ENCODE data around the gene NSF. TPM values are rescaled to one million over a fixed set of nuclear protein-coding genes. Genes with fewer than 3 reads are reported as not detected.

NSF gene
- total and polyA plus RNA-seq, 12 donors, result 7.5 to 101 (median 44.8) TPM

GRCh38 chr17:46774108-46774737 is 183.8 kb downstream of the NSF start:
- H3K27ac ChIP-seq, result no peak overlapping the region
- H3K4me1 ChIP-seq (replicated peaks in 1 of 2), result peaks cover 6 to 23% of the 10 kb centered on the region in 2 donors
- H3K36me3 ChIP-seq (replicated peaks in 1 of 2), result no peaks in the 10 kb centered on the region
- TF ChIP-seq POLR2A (IDR thresholded peaks at IDR 0.05) (no peak), CTCF (IDR thresholded peaks at IDR 0.05) (no peak)
- H3K4me3 ChIP-seq, result no peak overlapping the region
- no peaks in the 10 kb centered on the region for H3K9me3 ChIP-seq (replicated peaks in 1 of 3)
- no peaks in the 10 kb centered on the region for H3K27me3 ChIP-seq
- DNase-seq, result no peak
- WGBS, 4 donors, result 94 to 97% (median 94%) methylated on average over 10 of the region's 10 CpGs
- intact Hi-C loops (cut with DNase I), result no loop called here

DNA sequence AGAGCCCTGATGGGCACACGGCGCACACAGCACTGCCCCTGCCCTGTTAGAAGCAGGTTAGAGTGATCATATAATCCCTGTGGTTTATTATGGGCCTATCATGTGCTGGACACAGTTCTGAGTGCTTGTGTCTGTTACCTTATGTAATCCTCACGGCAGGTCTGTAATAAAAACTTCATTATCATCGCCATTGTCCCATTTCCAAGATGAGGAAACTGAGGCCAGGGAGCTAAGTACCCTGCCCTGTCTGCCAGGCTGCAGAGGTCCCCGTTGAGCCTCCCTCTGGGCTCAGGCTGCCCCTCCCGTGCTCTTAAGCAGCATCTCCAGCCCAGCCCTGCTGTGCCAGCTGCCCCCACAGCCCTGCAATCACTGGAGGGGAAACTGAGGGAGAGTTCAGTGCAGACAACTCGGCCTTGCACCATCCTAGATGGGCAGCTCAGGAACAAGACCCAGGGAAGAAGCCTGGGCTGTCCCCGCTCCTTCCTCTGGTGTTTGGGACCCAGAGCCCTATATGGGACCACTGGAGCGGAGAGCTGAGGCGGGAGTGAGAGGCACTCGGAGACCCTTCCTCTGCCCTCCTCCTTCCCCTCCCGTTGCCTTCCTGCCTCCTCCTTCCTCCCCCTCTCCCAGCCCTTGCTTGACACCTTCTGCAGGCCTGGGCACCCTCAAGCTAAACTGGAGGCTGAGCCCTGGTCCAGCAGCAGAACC is 186.0 kb downstream of the NSF start:
- TF ChIP-seq CTCF (IDR thresholded peaks at IDR 0.05) (no peak), POLR2A (IDR thresholded peaks at IDR 0.05) (no peak)
- H3K4me1 ChIP-seq (replicated peaks in 1 of 2), result peaks cover 0 to 7% of the 10 kb centered on the region in 2 donors
- no peak overlapping the region for H3K4me3 ChIP-seq
- H3K27ac ChIP-seq, result no peak overlapping the region
- H3K27me3 ChIP-seq, result no peaks in the 10 kb centered on the region
- 70 to 82% (median 79%) methylated on average over 5 to 12 of the region's 12 CpGs for WGBS, 4 donors
- no peaks in the 10 kb centered on the region for H3K36me3 ChIP-seq (replicated peaks in 1 of 2)
- intact Hi-C loops (cut with DNase I), result no loop called here
- DNase-seq, result no peak
- no peaks in the 10 kb centered on the region for H3K9me3 ChIP-seq (replicated peaks in 1 of 3)

DNA sequence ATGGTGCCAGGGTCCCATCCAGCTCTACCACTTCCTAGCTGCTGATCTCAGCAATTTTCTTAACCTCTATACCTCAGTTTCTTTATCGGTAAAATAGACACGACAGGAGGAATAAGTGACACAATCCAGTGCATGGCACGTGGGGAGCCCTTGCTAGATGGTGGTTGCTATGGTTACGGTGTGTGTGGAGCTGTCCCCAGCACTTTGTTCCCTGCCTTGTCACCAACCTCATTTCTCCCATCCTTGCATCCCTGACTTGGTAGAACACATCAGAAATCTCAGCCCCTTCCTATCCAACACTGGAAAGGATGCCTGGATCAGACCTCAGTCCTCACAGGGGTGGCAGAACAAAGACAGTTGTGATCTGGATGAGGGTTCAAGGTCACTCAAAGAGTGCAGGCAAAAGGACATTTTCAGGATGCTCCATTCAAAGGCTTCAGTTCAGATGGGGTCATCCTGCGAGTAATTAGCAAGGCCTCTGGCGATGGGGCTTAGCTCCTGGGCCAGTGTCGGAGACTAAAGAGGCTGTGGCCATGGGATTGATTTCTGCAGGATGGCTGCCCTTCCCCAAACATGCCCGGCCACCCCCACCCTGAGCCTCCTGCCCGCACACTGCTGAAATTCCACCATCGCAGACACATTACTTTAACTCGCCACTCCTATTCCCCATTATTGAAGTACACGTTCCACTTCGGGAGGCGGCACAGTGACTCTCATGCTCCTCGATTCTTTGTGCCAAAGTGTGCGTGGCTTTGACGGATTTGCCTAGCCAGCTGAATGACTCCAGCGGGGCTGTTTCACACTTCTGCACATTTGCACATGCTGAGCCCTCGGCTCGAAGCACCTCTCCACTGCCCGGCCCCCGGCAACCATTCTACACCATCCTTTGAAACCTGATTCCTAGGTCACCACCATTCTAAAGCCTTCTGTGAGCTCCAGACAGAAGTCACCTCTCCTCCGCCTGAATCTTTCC is 187.8 kb downstream of the NSF start:
- Histone ChIP-seq H3K27ac (no peak overlapping the region), H3K4me3 (no peak overlapping the region), H3K4me1 (replicated peaks in 1 of 2) (no peaks in the 10 kb centered on the region), H3K27me3 (no peaks in the 10 kb centered on the region), H3K9me3 (replicated peaks in 1 of 3) (no peaks in the 10 kb centered on the region), H3K36me3 (replicated peaks in 1 of 2) (no peaks in the 10 kb centered on the region)
- no peak for DNase-seq
- no peak for TF ChIP-seq CTCF (IDR thresholded peaks at IDR 0.05)
- TF ChIP-seq POLR2A (IDR thresholded peaks at IDR 0.05), result no peak
- 69 to 84% (median 76%) methylated on average over 22 to 23 of the region's 23 CpGs for WGBS, 4 donors
- intact Hi-C loops (cut with DNase I), result no loop called here

GRCh38 chr17:46780003-46780373 is 189.5 kb downstream of the NSF start:
- WGBS, 4 donors, result 87 to 100% (median 89%) methylated on average over 2 to 5 of the region's 5 CpGs
- no peaks in the 10 kb centered on the region for H3K36me3 ChIP-seq (replicated peaks in 1 of 2)
- TF ChIP-seq POLR2A (IDR thresholded peaks at IDR 0.05), result no peak
- TF ChIP-seq CTCF (IDR thresholded peaks at IDR 0.05), result no peak
- no peak overlapping the region for H3K27ac ChIP-seq
- H3K9me3 ChIP-seq (replicated peaks in 1 of 3), result no peaks in the 10 kb centered on the region
- H3K4me1 ChIP-seq (replicated peaks in 1 of 2), result no peaks in the 10 kb centered on the region
- no peaks in the 10 kb centered on the region for H3K27me3 ChIP-seq
- intact Hi-C loops (cut with DNase I), result no loop called here
- H3K4me3 ChIP-seq, result no peak overlapping the region
- DNase-seq, result no peak

All from adrenal gland (tissue), 12 donors.